Fibroblast of the conjunctiva (primary cell): ENCODE results near the gene ETFA.
A peak's percentile ranks its signal among the peaks of the same experiment; 100 is the strongest.
"Not testable (repeated sequence)": the region's sequence is repeated elsewhere in the genome, so short reads cannot be mapped to it uniquely, and the experiment has no call there.

Source experiments
- DNase-seq: peaks from one replicate; pipeline ENCODE4 v3.0.0-alpha.2; 2010; ENCODE audit warnings: low read depth

ETFA gene

GRCh38 chr15:76270876-76271275 lies 40.4 kb downstream of the ETFA start:
- DNase-seq, result no peak

GRCh38 chr15:76267077-76267476 lies 44.2 kb downstream of the ETFA start:
- DNase-seq, result no peak

- DNase-seq, result not testable (repeated sequence)
Measured at GRCh38 chr15:76265769-76266168, 45.5 kb downstream of the ETFA start.

GRCh38 chr15:76260246-76260938 lies 50.9 kb downstream of the ETFA start:
- DNase-seq, result no peak

DNA sequence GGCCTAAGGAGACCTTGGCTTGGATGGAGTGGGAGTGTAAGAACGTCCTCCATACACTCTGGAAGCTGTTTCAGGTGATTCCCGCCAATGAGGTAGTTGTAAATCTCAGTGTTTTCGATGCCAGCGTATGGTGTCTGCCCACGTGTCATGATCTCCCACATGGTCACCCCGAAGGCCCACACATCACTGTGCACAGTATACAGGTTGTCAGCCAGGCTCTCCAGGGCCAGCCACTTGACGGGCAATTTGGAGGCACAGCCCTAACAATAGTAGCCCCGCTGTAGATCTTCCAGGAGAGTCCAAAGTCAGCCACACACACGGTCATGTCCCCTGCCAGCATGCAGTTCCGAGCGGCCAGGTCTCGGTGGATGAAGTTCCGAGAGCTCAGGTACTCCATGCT lies 51.9 kb downstream of the ETFA start:
- no peak for DNase-seq

GRCh38 chr15:76258460-76258859 lies 52.8 kb downstream of the ETFA start:
- no peak for DNase-seq

GRCh38 chr15:76253691-76254473 lies 57.4 kb downstream of the ETFA start:
- no peak for DNase-seq

DNA sequence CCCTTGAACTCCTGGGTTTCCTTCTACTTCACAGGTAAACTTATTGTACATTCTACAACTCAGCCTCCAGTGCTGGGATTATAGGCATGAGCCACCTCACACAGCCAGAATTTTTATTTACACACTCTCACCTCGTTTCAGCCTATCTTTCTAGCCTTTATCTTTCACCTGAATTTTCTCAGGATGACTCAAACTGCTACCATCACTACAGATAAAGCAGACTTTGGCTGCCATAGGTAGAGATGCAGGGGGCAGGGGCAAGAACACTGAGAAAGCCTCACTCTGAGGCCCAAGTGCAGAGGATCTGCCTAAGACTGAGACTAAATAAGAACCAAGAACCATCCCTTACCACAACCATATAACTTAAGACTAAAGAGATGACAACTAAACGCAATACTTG lies 59.0 kb downstream of the ETFA start:
- DNase-seq, result no peak

GRCh38 chr15:76251717-76252116 lies 59.6 kb downstream of the ETFA start:
- no peak for DNase-seq

GRCh38 chr15:76245072-76245610 lies 66.1 kb downstream of the ETFA start:
- DNase-seq, result no peak

DNA sequence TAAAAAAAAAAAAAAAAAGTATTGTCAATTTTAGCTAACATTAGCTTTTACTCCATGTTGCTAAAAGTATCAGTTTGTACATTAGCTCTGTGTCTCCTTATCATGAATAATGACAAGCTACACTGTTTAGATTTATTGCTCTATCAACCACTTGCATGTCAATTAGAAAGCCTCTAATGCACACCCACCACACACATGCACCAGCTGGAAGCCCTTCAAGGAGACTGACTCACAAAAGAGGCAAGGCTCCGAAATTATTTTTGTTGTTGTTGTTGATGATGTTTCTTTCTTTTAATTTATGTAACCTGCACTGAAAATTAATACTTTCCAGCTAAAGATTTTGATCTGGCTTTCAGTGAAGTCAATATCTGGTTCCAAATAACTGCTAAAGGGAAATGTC lies 71.5 kb downstream of the ETFA start:
- no peak for DNase-seq

GRCh38 chr15:76236350-76236749 lies 74.9 kb downstream of the ETFA start:
- DNase-seq, result no peak

DNA sequence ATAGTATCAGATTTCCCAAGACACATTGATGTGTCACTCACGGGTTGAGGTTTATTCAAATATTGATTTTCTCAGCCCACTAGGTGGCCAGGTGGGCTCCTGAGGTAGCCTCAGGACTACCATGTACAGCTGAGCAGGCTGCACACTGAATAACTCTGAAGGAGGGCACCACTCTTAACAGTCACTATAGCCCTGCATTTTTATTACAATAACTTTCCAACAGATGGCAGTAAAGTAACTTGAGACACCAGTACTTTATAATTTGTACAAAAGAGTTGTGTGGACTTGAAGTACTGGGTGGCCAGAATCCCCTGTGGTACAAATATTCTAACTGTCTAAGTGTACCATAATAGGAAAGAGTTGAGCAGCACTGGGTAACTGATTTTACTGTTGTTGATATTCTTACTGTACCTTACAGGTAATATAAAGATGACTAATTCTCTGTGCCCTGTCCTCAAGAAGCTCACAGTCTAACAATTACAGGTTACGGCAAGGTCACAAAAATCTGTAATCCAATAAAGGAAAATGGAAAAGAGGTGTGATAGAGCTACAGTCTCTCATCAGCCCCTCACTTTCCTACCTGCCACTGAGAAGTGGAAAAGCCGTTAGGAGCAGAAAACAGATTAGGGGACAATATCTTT lies 76.0 kb downstream of the ETFA start:
- peak; percentile 22 for DNase-seq

GRCh38 chr15:76234337-76234889 lies 76.9 kb downstream of the ETFA start:
- no peak for DNase-seq

DNA sequence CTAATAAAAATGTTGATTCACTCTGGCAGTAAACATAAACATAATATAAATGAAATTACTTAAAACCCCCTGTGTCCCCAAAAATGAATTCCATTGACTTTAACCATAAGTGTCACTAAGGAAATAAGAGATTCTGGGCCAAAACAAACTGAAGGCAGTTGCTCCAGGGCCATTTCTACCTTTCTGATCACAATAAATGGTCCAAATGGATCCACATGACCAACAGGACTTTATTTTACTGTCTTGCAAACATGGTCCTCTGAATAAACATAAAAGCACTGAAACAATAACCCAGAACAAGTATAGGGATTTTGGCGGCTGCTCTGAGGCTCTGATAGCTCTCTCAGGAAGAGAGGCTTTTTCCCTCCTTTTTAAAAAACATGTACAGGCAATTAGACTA lies 77.3 kb downstream of the ETFA start:
- DNase-seq, result no peak

GRCh38 chr15:76229266-76229665 lies 82.0 kb downstream of the ETFA start:
- DNase-seq, result no peak

DNA sequence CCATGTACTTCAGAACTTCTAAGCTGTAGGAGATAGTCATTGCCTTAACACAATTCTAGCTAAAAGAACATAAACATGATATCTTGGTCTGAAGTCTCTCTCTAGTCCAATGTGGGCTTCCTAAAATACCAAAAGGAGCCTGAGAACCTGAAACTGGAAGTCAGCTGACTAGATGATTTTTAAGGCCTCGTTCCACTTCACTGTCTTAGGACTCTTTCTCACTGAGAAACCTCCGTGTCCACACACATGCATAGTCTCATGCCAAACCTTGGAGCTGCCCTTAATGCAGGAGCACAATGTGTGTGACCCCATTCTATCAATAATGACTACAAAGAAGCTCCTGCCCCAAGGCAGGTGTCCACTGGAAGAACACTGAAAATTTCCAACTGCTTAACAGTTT lies 87.7 kb downstream of the ETFA start:
- DNase-seq, result no peak

DNA sequence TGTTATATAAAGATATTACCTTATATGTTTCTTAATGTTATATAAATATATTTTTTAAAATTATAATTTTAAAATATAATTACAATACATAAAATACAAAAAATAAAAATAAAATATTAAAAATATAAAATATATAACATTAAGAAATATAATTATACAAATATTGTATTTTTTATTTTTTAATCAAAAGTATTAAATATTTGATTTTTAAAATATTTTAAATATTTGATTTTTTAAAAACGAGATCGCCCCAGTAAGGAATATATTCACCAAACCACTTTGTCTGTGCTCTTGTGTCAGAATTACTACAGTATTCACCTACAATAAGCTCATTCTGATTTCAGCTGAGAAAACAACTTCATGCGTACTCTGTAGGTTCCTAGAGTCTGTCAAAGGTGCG lies 89.1 kb downstream of the ETFA start:
- no peak for DNase-seq

GRCh38 chr15:76221085-76221767 lies 90.0 kb downstream of the ETFA start:
- no peak for DNase-seq

DNA sequence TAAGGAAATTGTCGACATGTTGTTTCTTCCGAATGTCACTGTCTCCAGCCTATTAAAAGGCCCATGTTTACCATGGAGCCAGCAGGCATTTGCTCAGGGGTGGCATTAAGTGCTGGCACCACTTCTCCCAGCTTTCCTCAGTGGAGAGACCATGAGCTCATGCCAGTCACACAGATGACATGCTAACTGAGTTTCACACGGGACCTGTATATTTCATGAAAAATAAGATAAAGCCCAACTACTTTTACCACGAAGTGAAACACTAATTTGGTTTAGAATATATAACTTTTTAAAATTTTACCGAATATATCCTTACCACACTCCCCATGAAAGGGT lies 93.4 kb downstream of the ETFA start:
- DNase-seq, result no peak

GRCh38 chr15:76217029-76217881 lies 94.0 kb downstream of the ETFA start:
- DNase-seq, result no peak
